NK-92 (cell line): ENCODE measurements around the gene CDC20.
"Not testable (repeated sequence)": the region's sequence is repeated elsewhere in the genome, so short reads cannot be mapped to it uniquely, and the experiment has no call there.

Source experiments
- DNase-seq: peaks from one replicate; lab custom pipeline; 2025; ENCODE audit not compliant: unreplicated experiment; lab: John Stamatoyannopoulos, UW

The CDC20 gene

GRCh38 chr1:43379476-43379875 lies 20.7 kb downstream of the CDC20 start:
- DNase-seq: no peak

- no peak for DNase-seq
Measured at GRCh38 chr1:43381612-43382011, 22.8 kb downstream of the CDC20 start.

GRCh38 chr1:43382027-43382779 lies 23.4 kb downstream of the CDC20 start:
- no peak for DNase-seq

GRCh38 chr1:43383449-43383848 lies 24.7 kb downstream of the CDC20 start:
- no peak for DNase-seq

GRCh38 chr1:43386676-43387075 lies 27.9 kb downstream of the CDC20 start:
- no peak for DNase-seq

GRCh38 chr1:43387976-43388599 lies 29.3 kb downstream of the CDC20 start:
- DNase-seq: no peak

- no peak for DNase-seq
Measured at GRCh38 chr1:43388613-43389012, 29.8 kb downstream of the CDC20 start.

GRCh38 chr1:43389326-43390313 lies 30.8 kb downstream of the CDC20 start, which contains the start of the genes MED8 and SZT2:
TSS of gene MED8 (minus strand) at chr1:43389800. CDS start at chr1:43389764, 36 bp downstream.
TSS of gene SZT2 (plus strand) at chr1:43389899. CDS start at chr1:43389969, 70 bp downstream.
- DNase-seq: peak; percentile 63

GRCh38 chr1:43392702-43393101 lies 33.9 kb downstream of the CDC20 start:
- DNase-seq: no peak

- no peak for DNase-seq
Measured at GRCh38 chr1:43395523-43395922, 36.7 kb downstream of the CDC20 start.

- DNase-seq: no peak
Measured at GRCh38 chr1:43396059-43396458, 37.3 kb downstream of the CDC20 start.

- DNase-seq: no peak
Measured at GRCh38 chr1:43398227-43398626, 39.4 kb downstream of the CDC20 start.

- DNase-seq: not testable (repeated sequence)
Measured at GRCh38 chr1:43400441-43400840, 41.7 kb downstream of the CDC20 start.

GRCh38 chr1:43402089-43402865 lies 43.5 kb downstream of the CDC20 start:
- no peak for DNase-seq

GRCh38 chr1:43404353-43404752 lies 45.6 kb downstream of the CDC20 start:
- DNase-seq: no peak

GRCh38 chr1:43405219-43405875 lies 46.6 kb downstream of the CDC20 start:
- DNase-seq: no peak

- DNase-seq: no peak
Measured at GRCh38 chr1:43405876-43406234, 47.1 kb downstream of the CDC20 start.

GRCh38 chr1:43410571-43410970 lies 51.8 kb downstream of the CDC20 start:
- no peak for DNase-seq
